HFFc6 (cell line): ENCODE data around the gene EIF4G3. TPM values are rescaled to one million over a fixed set of nuclear protein-coding genes. Genes with fewer than 3 reads are reported as not detected.
A peak's percentile ranks its signal among the peaks of the same experiment; 100 is the strongest.
"Not testable (repeated sequence)": the region's sequence is repeated elsewhere in the genome, so short reads cannot be mapped to it uniquely, and the experiment has no call there.

Experiments
- DNase-seq: peaks from one replicate; pipeline ENCODE4 v3.0.0-alpha.2; 2018
- H3K27ac Mint-ChIP-seq: 2 replicates; pipeline ENCODE4 v1.8.0; 2020; ENCODE audit warnings: mild to moderate bottlenecking, mixed read lengths
- H3K27me3 Mint-ChIP-seq: 2 replicates; pipeline ENCODE4 v1.8.0; 2021; ENCODE audit warnings: mild to moderate bottlenecking, moderate library complexity, mixed read lengths; ENCODE audit not compliant: insufficient read depth
- H3K36me3 Mint-ChIP-seq: 2 replicates; pipeline ENCODE4 v1.8.0; 2021; ENCODE audit warnings: low read depth, mixed read lengths
- H3K4me1 Mint-ChIP-seq: 2 replicates; pipeline ENCODE4 v1.8.0; 2020; ENCODE audit warnings: low read depth, mixed read lengths
- H3K4me3 Mint-ChIP-seq: 2 replicates; pipeline ENCODE4 v1.8.0; 2020; ENCODE audit warnings: mild to moderate bottlenecking, moderate library complexity, mixed read lengths
- H3K9me3 Mint-ChIP-seq: 2 replicates; pipeline ENCODE4 v1.8.0; 2020; ENCODE audit warnings: mild to moderate bottlenecking, mixed read lengths
- total RNA-seq, 6 experiments: library from RNA; stranded (reverse); fragmentation: NEBNext Ultra II Directional; extraction: Animal tissue kit (Norgen Biotek cat#: 25700); gene quantifications; 2 replicates in 1 of 6; 3 replicates in 5 of 6; pipeline ENCODE4 v1.2.3, GENCODE V29; 2021
- TF ChIP-seq, protein P1 (sequence below): fragments of 200-600 bp; sonication (generic); IDR thresholded peaks from 2 replicates; pipeline ENCODE4 v1.5.0; 2021; ENCODE audit warnings: antibody characterized with exemption, mild to moderate bottlenecking

EIF4G3 gene
- total RNA-seq, 6 experiments from 2014 or later, result 79.5 to 88.6 (median 82.0) TPM

DNA sequence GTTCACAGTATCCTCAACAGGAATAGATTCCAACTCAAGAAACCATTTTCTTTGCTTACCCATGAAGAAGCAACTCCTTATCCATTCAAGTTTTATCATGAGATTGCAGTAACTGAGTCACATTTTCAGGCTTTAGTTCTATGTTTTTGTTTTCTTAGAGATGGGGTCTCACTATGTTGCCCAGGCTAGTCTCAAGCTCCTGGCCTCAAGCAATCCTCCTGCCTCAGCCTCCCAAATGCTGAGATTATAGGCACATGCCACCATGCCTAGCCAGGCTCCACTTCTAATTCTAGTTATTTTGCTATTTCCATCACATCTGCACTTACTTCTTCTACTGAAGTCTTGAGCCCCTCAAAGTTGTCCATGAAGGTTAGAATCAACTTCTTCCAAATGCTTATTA is 246.3 kb downstream of the EIF4G3 start:
- peaks cover 30% of the 10 kb centered on the region for H3K36me3 Mint-ChIP-seq
- no peak overlapping the region for H3K27ac Mint-ChIP-seq
- H3K9me3 Mint-ChIP-seq, result no peaks in the 10 kb centered on the region
- DNase-seq, result no peak
- TF ChIP-seq, protein P1, sequence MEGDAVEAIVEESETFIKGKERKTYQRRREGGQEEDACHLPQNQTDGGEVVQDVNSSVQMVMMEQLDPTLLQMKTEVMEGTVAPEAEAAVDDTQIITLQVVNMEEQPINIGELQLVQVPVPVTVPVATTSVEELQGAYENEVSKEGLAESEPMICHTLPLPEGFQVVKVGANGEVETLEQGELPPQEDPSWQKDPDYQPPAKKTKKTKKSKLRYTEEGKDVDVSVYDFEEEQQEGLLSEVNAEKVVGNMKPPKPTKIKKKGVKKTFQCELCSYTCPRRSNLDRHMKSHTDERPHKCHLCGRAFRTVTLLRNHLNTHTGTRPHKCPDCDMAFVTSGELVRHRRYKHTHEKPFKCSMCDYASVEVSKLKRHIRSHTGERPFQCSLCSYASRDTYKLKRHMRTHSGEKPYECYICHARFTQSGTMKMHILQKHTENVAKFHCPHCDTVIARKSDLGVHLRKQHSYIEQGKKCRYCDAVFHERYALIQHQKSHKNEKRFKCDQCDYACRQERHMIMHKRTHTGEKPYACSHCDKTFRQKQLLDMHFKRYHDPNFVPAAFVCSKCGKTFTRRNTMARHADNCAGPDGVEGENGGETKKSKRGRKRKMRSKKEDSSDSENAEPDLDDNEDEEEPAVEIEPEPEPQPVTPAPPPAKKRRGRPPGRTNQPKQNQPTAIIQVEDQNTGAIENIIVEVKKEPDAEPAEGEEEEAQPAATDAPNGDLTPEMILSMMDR, result no peak
- no peak overlapping the region for H3K4me3 Mint-ChIP-seq
- no peaks in the 10 kb centered on the region for H3K4me1 Mint-ChIP-seq
- peaks cover 4% of the 10 kb centered on the region; the same call in 1 of the 2 replicates for H3K27me3 Mint-ChIP-seq

DNA sequence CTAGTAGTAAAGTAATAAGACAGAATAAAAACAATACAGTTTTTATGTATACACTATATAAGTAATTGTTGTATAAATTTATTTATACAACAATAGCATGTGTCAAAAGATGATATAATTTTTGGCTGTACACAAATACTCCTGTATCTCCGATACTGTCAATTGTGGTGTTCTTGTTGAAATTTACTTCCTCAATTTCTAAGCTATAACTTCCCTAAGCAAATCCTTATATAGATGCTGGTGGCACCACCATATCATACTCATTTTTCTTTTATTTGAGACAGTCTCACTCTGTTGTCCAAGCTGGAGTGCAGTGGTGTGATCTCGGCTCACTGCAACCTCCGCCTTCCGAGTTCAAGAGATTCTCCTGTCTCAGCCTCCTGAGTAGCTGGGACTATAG is 248.6 kb downstream of the EIF4G3 start:
- Mint-ChIP-seq H3K4me3 (no peak overlapping the region), H3K9me3 (no peaks in the 10 kb centered on the region), H3K27me3 (peaks cover 4% of the 10 kb centered on the region; the same call in 1 of the 2 replicates), H3K36me3 (peaks cover 28% of the 10 kb centered on the region), H3K4me1 (no peaks in the 10 kb centered on the region), H3K27ac (no peak overlapping the region)
- DNase-seq, result no peak
- TF ChIP-seq, protein P1, result no peak

DNA sequence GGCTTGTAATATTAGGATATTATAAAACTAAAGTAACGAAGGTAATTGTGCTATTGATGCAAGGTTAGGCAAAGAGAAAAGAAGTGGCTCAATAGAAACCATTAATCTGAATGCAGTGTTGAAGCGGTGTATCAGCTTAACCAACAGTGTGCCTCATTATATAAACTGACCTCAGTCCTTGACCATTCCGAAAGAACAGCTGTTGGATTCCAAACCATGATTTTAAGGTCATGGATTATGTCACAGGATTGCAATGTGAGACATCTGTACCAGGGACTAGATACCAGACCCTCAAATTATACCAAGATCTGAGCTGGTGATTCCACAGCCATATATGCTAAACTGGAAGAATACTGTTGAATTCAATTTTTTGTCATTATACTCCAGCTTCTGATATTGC is 255.4 kb downstream of the EIF4G3 start:
- no peaks in the 10 kb centered on the region for H3K36me3 Mint-ChIP-seq
- H3K27ac Mint-ChIP-seq, result no peak overlapping the region
- no peak overlapping the region for H3K4me3 Mint-ChIP-seq
- DNase-seq, result no peak
- H3K27me3 Mint-ChIP-seq, result peaks cover 2% of the 10 kb centered on the region
- TF ChIP-seq, protein P1, result no peak
- no peaks in the 10 kb centered on the region for H3K9me3 Mint-ChIP-seq
- H3K4me1 Mint-ChIP-seq, result no peaks in the 10 kb centered on the region

DNA sequence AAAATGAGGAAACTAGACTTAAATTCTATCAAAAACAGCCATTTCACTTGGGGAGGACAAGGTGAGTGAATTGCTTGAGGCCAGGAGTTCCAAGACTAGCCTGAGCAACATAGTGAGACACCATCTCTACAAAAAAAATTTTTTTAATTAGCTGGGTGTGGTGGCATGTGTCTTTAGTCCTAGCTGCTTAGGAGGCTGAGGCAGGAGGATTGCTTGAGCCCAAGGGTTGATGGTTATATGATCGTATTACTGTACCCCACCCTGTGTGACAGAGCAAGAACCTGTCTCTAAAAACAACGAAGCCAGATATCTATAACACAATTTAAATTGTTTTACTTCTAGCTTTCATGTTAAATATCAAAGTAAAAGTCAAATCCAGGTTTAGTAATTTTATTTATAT is 263.5 kb downstream of the EIF4G3 start:
- no peak for DNase-seq
- Mint-ChIP-seq H3K36me3 (peaks cover 6% of the 10 kb centered on the region), H3K9me3 (no peaks in the 10 kb centered on the region), H3K27ac (no peak overlapping the region), H3K27me3 (no peaks in the 10 kb centered on the region), H3K4me1 (no peaks in the 10 kb centered on the region), H3K4me3 (no peak overlapping the region)
- TF ChIP-seq, protein P1, result no peak

DNA sequence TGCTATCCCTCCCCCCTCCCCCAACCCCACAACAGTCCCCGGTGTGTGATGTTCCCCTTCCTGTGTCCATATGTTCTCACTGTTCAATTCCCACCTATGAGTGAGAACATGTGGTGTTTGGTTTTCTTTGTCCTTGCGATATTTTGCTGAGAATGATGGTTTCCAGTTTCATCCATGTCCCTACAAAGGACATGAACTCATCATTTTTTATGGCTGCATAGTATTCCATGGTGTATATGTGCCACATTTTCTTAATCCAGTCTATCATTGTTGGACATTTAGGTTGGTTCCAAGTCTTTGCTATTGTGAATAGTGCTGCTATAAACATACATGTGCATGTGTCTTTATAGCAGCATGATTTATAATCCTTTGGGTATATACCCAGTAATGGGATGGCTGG is 269.2 kb downstream of the EIF4G3 start:
- H3K27ac Mint-ChIP-seq, H3K4me3 Mint-ChIP-seq, H3K27me3 Mint-ChIP-seq, H3K9me3 Mint-ChIP-seq, DNase-seq: not testable (repeated sequence)
- peaks cover 11% of the 10 kb centered on the region for H3K4me1 Mint-ChIP-seq
- H3K36me3 Mint-ChIP-seq, result peaks cover 12% of the 10 kb centered on the region

DNA sequence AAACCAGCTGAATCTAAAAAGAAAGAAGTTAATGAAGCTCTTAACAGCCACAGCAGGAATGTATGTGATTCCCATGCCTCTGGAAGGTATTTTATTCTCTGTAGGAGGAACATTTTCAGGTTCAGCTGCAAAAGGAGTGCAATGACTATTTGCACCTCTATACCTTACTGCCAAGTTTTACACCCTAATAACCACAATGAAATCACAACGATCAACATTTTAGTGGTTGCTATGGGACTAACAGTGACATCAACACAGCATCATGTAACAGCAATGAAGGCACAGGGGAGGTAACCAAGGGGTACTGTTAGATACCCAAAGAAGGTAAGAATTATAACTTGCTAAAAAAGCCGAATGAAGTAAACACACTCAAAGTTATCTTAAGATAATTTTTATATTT is 273.3 kb downstream of the EIF4G3 start:
- no peak for DNase-seq
- Mint-ChIP-seq H3K36me3 (peaks cover 18% of the 10 kb centered on the region), H3K4me3 (no peak overlapping the region), H3K9me3 (no peaks in the 10 kb centered on the region), H3K27me3 (no peaks in the 10 kb centered on the region), H3K27ac (0 out of 2 replicates have a peak overlapping the region, but pooled peaks have one; percentile 11), H3K4me1 (peaks cover 11% of the 10 kb centered on the region)
- TF ChIP-seq, protein P1, result no peak
